ENCODE data around the gene ASPN. TPM values are rescaled to one million over a fixed set of nuclear protein-coding genes. Genes with fewer than 3 reads are reported as not detected.

The ASPN gene
- total and polyA plus RNA-seq, 2 of the 13 experiments (the other 11 are each of a cell fraction or from before 2014, with no cell fraction given) = not detected

GRCh38 chr9:92406477-92406876 is 75.8 kb downstream of the ASPN start:
- DNase-seq (ENCODE audit: low spot score) (no peak), ATAC-seq (no peak), FAIRE-seq (no peak)
- Histone ChIP-seq H4K20me1 (ENCODE audit: insufficient read depth, low read length) (no peaks in the 10 kb centered on the region), H3K9me3 (ENCODE audit: low read length) (no peaks in the 10 kb centered on the region), H3K4me2 (ENCODE audit: low read depth, low read length) (no peak overlapping the region), H3K4me1 (ENCODE audit: insufficient read depth, low read length) (no peaks in the 10 kb centered on the region), H2AFZ (ENCODE audit: low read length) (no peak overlapping the region), H3K27ac (ENCODE audit: extremely low read length, insufficient read depth, low read length) (no peak overlapping the region), H3K4me3 (replicated peaks in 1 of 3; ENCODE audit: insufficient read depth in 1 of 3, low read depth in 2 of 3, low read length in 3 of 3) (no peak overlapping the region), H3K27me3 (ENCODE audit: control insufficient read depth in 1 of 2, insufficient read depth in 2 of 2, low read length in 2 of 2) (no peaks in the 10 kb centered on the region), H3K9ac (ENCODE audit: insufficient read depth, low read depth, low read length) (no peak overlapping the region), H3K79me2 (ENCODE audit: insufficient read depth, low read length) (no peaks in the 10 kb centered on the region), H3K36me3 (replicated peaks in 1 of 2; ENCODE audit: control insufficient read depth in 1 of 2, insufficient read depth in 2 of 2, low read length in 2 of 2) (no peaks in the 10 kb centered on the region)
- intact Hi-C loops (cut with micrococcal nuclease; ENCODE audit: unreplicated experiment) (no loop called here), in situ Hi-C loops (cut with HindIII; ENCODE audit: extremely low pct_ligation_motif_present, low pct_unique_long_range_greater_than_20kb) (no loop called here)
- ChIA-PET CTCF (ENCODE audit: low intra/inter-chr PET ratio, low total read pairs) (no interaction called here), POLR2A (no interaction called here)
- 76% methylated on average over 3 of the region's 3 CpGs for WGBS (ENCODE audit: low lambda C conversion rate)
- TF ChIP-seq MEIS2 (CRISPR knock-in tag; IDR thresholded peaks at IDR 0.05) = no peak
- TF ChIP-seq TRIM22 (IDR thresholded peaks at IDR 0.05) = no peak
- TF ChIP-seq MIER3 (CRISPR knock-in tag; IDR thresholded peaks at IDR 0.05; ENCODE audit: borderline replicate concordance) = no peak
- no peak for TF ChIP-seq ZNF749 (CRISPR knock-in tag; IDR thresholded peaks at IDR 0.05; ENCODE audit: borderline replicate concordance)
- TF ChIP-seq SOX5 (CRISPR knock-in tag; IDR thresholded peaks at IDR 0.05; ENCODE audit: borderline replicate concordance) = no peak
- no peak for TF ChIP-seq ZNF263 (CRISPR knock-in tag; IDR thresholded peaks at IDR 0.05)
- no peak for TF ChIP-seq ZNF614 (CRISPR knock-in tag; IDR thresholded peaks at IDR 0.05; ENCODE audit: borderline replicate concordance)
- TF ChIP-seq KDM5B (CRISPR knock-in tag; IDR thresholded peaks at IDR 0.05; ENCODE audit: borderline replicate concordance) = no peak
- TF ChIP-seq PLSCR1 (CRISPR knock-in tag; IDR thresholded peaks at IDR 0.05; ENCODE audit: borderline replicate concordance) = no peak
- TF ChIP-seq KAT2B (IDR thresholded peaks at IDR 0.05; ENCODE audit: borderline replicate concordance, low read depth, low read length) = no peak
- TF ChIP-seq NFRKB (IDR thresholded peaks at IDR 0.05) = no peak
- TF ChIP-seq FOXA3 (CRISPR knock-in tag; IDR thresholded peaks at IDR 0.05) = no peak
- TF ChIP-seq PHF20 (CRISPR knock-in tag; IDR thresholded peaks at IDR 0.05) = no peak
- no peak for TF ChIP-seq CREBL2 (CRISPR knock-in tag; IDR thresholded peaks at IDR 0.05; ENCODE audit: borderline replicate concordance)
- no peak for TF ChIP-seq ARNT (IDR thresholded peaks at IDR 0.05)
- TF ChIP-seq KLF9 (CRISPR knock-in tag; IDR thresholded peaks at IDR 0.05; ENCODE audit: low read depth) = no peak
- no peak for TF ChIP-seq NFATC3 (CRISPR knock-in tag; IDR thresholded peaks at IDR 0.05)
- TF ChIP-seq STAG1 (CRISPR knock-in tag; IDR thresholded peaks at IDR 0.05) = no peak
- BruUV-seq (replicated peaks) = no TSS peak

Small RNAs within 50 kb of the gene (microRNA-seq; reads per million reads assigned to microRNA genes)
- gene MIR4670 = not detected

Small RNAs within 50 kb of the gene (small RNA-seq; reads per million reads assigned to genes)
- 0 reads per million in 3 experiments for gene MIR4670 (ENCODE audit: insufficient read depth in 2 of 3, insufficient read length in 3 of 3, low read depth in 2 of 3, low replicate concordance in 1 of 3)

Other genes with a start within 250 kb of the ASPN start
- gene IARS1, start 188.8 kb downstream of the ASPN start, total RNA-seq (2016; rRNA removed; fragmentation: Illumina TruSeq; extraction: Trizol) = 185 and 277 TPM in 2 replicates
- gene IARS1, start 188.8 kb downstream of the ASPN start, polyA plus RNA-seq (2011; rRNA removed) = 55.9 and 58.6 TPM in 2 replicates
- gene NOL8, start 157.2 kb downstream of the ASPN start, total RNA-seq (2016; rRNA removed; fragmentation: Illumina TruSeq; extraction: Trizol) = 35.4 and 36.3 TPM in 2 replicates
- gene NOL8, start 157.2 kb downstream of the ASPN start, polyA plus RNA-seq (2011; rRNA removed) = 11.3 and 12.8 TPM in 2 replicates
- gene CENPP, start 156.6 kb downstream of the ASPN start, total RNA-seq (2016; rRNA removed; fragmentation: Illumina TruSeq; extraction: Trizol) = 11.0 and 11.4 TPM in 2 replicates
- 1.2 and 2.0 TPM in 2 replicates for gene CENPP, start 156.6 kb downstream of the ASPN start, polyA plus RNA-seq (2011; rRNA removed)
- not detected in 2 replicates for gene OGN, start 77.9 kb downstream of the ASPN start, total RNA-seq (2016; rRNA removed; fragmentation: Illumina TruSeq; extraction: Trizol)
- not detected in 2 replicates for gene OGN, start 77.9 kb downstream of the ASPN start, polyA plus RNA-seq (2011; rRNA removed)
- not detected in 2 replicates for gene OMD, start 58.0 kb downstream of the ASPN start, total RNA-seq (2016; rRNA removed; fragmentation: Illumina TruSeq; extraction: Trizol)
- gene OMD, start 58.0 kb downstream of the ASPN start, polyA plus RNA-seq (2011; rRNA removed) = not detected in 2 replicates
- not detected in 2 replicates for gene ECM2, start 53.5 kb upstream of the ASPN start, total RNA-seq (2016; rRNA removed; fragmentation: Illumina TruSeq; extraction: Trizol)
- gene ECM2, start 53.5 kb upstream of the ASPN start, polyA plus RNA-seq (2011; rRNA removed) = 0.37 and 0.67 TPM in 2 replicates
- gene IPPK, start 187.6 kb upstream of the ASPN start, total RNA-seq (2016; rRNA removed; fragmentation: Illumina TruSeq; extraction: Trizol) = 14.1 and 15.1 TPM in 2 replicates
- 9.9 and 11.2 TPM in 2 replicates for gene IPPK, start 187.6 kb upstream of the ASPN start, polyA plus RNA-seq (2011; rRNA removed)

Data from HepG2 (cell line).